ENCODE results near the gene CRYGD. TPM values are rescaled to one million over a fixed set of nuclear protein-coding genes. Genes with fewer than 3 reads are reported as not detected.

Gene CRYGD
- total and polyA plus RNA-seq, 9 of the 15 experiments (the other 6 are each of a cell fraction or from before 2014, with no cell fraction given): not detected

DNA sequence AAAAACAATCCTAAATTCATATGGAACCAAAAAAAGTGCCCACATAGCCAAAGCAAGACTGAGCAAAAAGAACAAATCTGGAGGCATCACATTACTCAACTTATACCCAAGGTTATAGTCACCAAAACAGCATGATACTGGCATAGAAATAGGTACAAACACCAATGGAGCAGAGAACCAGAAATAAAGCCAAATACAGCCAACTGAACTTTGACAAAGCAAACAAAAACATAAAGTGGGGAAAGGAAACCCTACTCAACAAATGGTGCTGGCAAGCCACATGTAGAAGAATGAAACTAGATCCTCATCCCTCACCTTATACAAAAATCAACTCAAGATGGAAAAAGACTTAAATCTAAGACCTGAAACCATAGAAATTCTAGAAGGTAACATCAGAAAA is 40.5 kb downstream of the CRYGD start:
- no peaks in the 10 kb centered on the region for H3K4me1 ChIP-seq (replicated peaks in 1 of 2; ENCODE audit: control insufficient read depth in 2 of 2, insufficient read depth in 2 of 2, low read length in 2 of 2)
- no peaks in the 10 kb centered on the region for H4K20me1 ChIP-seq (replicated peaks; ENCODE audit: control insufficient read depth, insufficient read depth, low read length)
- no peak overlapping the region for H3K4me2 ChIP-seq (ENCODE audit: insufficient read depth, low read length)
- H3K79me2 ChIP-seq (ENCODE audit: control insufficient read depth, insufficient read depth, low read length): no peaks in the 10 kb centered on the region
- H3K27me3 ChIP-seq (ENCODE audit: control insufficient read depth in 2 of 2, insufficient read depth in 2 of 2, low read length in 2 of 2): no peaks in the 10 kb centered on the region
- CTCF ChIA-PET (ENCODE audit: low intra/inter-chr PET ratio): no interaction called here
- no peak for TF ChIP-seq NCOA2 (IDR thresholded peaks at IDR 0.05; ENCODE audit: partially characterized antibody in 2 of 2)
- no peak for TF ChIP-seq SAP30 (IDR thresholded peaks at IDR 0.05; ENCODE audit: borderline replicate concordance, insufficient read depth, low read depth, low read length, poor library complexity, severe bottlenecking)
- in situ Hi-C loops (cut with MboI): no loop called here
- no peak for FAIRE-seq
- H3K9ac ChIP-seq (ENCODE audit: insufficient read depth in 1 of 2, low read depth in 2 of 2, low read length in 2 of 2): no peak overlapping the region
- intact Hi-C loops (cut with micrococcal nuclease): no loop called here
- H3K36me3 ChIP-seq (ENCODE audit: control insufficient read depth, insufficient read depth, low read length): no peaks in the 10 kb centered on the region
- no peak for ATAC-seq
- BruUV-seq (replicated peaks): no TSS peak
- H2AFZ ChIP-seq (ENCODE audit: low read depth, low read length): no peak overlapping the region
- H3K27ac ChIP-seq (ENCODE audit: extremely low read depth, low read depth, low read length): no peak overlapping the region
- POLR2A ChIA-PET: no interaction called here
- no peak for DNase-seq (ENCODE audit: extremely low read depth in 1 of 4, low spot score in 3 of 4)
- no peaks in the 10 kb centered on the region for H3K9me1 ChIP-seq (ENCODE audit: control insufficient read depth, insufficient read depth, low read length)
- H3K9me3 ChIP-seq (replicated peaks; ENCODE audit: control insufficient read depth, insufficient read depth, low read depth, low read length): no peaks in the 10 kb centered on the region
- H3K4me3 ChIP-seq: no peak overlapping the region

DNA sequence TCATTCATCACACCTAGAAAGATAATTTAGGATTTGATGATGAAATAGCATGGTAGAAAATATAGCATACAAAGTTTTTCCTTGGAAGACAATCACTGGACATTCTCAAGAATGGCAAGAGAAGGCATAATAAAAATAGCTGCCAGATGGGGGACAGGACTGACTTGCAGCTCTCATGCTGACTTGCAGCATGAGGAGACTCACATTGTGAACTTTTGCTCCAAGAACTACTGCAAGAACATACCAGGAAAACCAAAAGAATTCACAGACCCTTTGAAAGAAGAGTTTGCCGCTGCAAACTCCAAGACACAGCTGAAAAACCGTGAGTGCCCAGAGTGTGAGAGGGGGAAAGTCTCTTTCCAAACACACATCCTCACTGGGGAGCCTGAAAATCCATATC is 47.0 kb downstream of the CRYGD start:
- H3K9me3 ChIP-seq (replicated peaks; ENCODE audit: control insufficient read depth, insufficient read depth, low read depth, low read length): no peaks in the 10 kb centered on the region
- H3K79me2 ChIP-seq (ENCODE audit: control insufficient read depth, insufficient read depth, low read length): no peaks in the 10 kb centered on the region
- ChIA-PET POLR2A (interaction anchor here (0.7 to 1.4 kb wide), 2 partner anchors 37 to 189 kb away, joined by 4 read pairs; partner anchors contain the start of gene PIKFYVE), CTCF (ENCODE audit: low intra/inter-chr PET ratio) (no interaction called here)
- H3K9ac ChIP-seq (ENCODE audit: insufficient read depth in 1 of 2, low read depth in 2 of 2, low read length in 2 of 2): no peak overlapping the region
- H3K36me3 ChIP-seq (ENCODE audit: control insufficient read depth, insufficient read depth, low read length): no peaks in the 10 kb centered on the region
- H4K20me1 ChIP-seq (replicated peaks; ENCODE audit: control insufficient read depth, insufficient read depth, low read length): no peaks in the 10 kb centered on the region
- H3K27me3 ChIP-seq (ENCODE audit: control insufficient read depth in 2 of 2, insufficient read depth in 2 of 2, low read length in 2 of 2): no peaks in the 10 kb centered on the region; a peak in 1 of 5 replicates
- no peak overlapping the region for H2AFZ ChIP-seq (ENCODE audit: low read depth, low read length)
- BruUV-seq (replicated peaks): no TSS peak
- intact Hi-C loops (cut with micrococcal nuclease): no loop called here
- ATAC-seq (no peak), FAIRE-seq (no peak), DNase-seq (ENCODE audit: extremely low read depth in 1 of 4, low spot score in 3 of 4) (no peak)
- TF ChIP-seq HMG20A (CRISPR knock-in tag; conservative IDR thresholded peaks at IDR 0.05) (no peak), DPF2 (IDR thresholded peaks at IDR 0.05) (no peak), MAZ (CRISPR knock-in tag; conservative IDR thresholded peaks at IDR 0.05 in 1 of 2, IDR thresholded peaks at IDR 0.05 in 1 of 2) (no peak)
- H3K27ac ChIP-seq (ENCODE audit: extremely low read depth, low read depth, low read length): no peak overlapping the region
- H3K4me2 ChIP-seq (ENCODE audit: insufficient read depth, low read length): no peak overlapping the region
- 11% methylated on average over 2 of the region's 2 CpGs for WGBS (ENCODE audit: insufficient coverage, low coverage, missing lambda C conversion rate)
- no peak overlapping the region for H3K4me3 ChIP-seq
- in situ Hi-C loops (cut with MboI): no loop called here
- no peaks in the 10 kb centered on the region for H3K9me1 ChIP-seq (ENCODE audit: control insufficient read depth, insufficient read depth, low read length)
- no peaks in the 10 kb centered on the region; a peak in 1 of 5 replicates for H3K4me1 ChIP-seq (replicated peaks in 1 of 2; ENCODE audit: control insufficient read depth in 2 of 2, insufficient read depth in 2 of 2, low read length in 2 of 2)

All from K562 (cell line).